ENCODE measurements around the gene CLMN. TPM values are rescaled to one million over a fixed set of nuclear protein-coding genes. Genes with fewer than 3 reads are reported as not detected.

The CLMN gene
- total and polyA plus RNA-seq, 5 donors from 2014 or later = 0.17 to 0.90 TPM; not detected in 3

DNA sequence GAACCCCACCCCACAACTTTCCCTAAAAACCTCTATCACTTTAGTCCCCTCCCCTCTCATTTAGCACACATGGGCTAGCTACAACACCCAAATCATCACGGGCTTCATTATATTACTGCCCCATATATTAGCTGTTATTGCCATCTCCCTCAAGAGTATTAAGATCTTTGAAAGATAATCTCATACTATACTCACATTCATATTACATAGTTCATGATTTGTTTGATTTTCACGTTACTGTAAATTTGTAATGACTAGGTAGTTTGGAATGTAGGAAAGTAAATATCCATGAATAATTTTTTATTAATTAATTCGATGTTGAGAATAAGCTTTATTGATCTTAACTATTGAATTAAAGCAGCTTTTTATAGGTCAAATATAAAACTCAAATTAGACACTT, 170.3 kb downstream of the CLMN start:
- ATAC-seq (ENCODE audit: low read depth in 2 of 2) (no peak), DNase-seq (no peak)
- Mint-ChIP-seq H3K27me3 (no peaks in the 10 kb centered on the region), H3K9me3 (peaks cover 0 to 16% (median 5%) of the 10 kb centered on the region in 7 donors), H3K4me3 (no peak overlapping the region), H3K36me3 (peaks cover 25% of the 10 kb centered on the region), H3K4me1 (peaks cover 40 to 85% (median 51%) of the 10 kb centered on the region in 4 donors), H3K27ac (no peak overlapping the region)
- H3K9me3 ChIP-seq (ENCODE audit: control insufficient read depth in 2 of 2, low read length in 2 of 2) = peaks cover 9 to 20% of the 10 kb centered on the region in 2 experiments
- no peaks in the 10 kb centered on the region for H3K27me3 ChIP-seq (ENCODE audit: control insufficient read depth, insufficient read depth, low read length)
- H3K27ac ChIP-seq (ENCODE audit: insufficient read depth, low read length, poor library complexity, severe bottlenecking) = no peak overlapping the region
- H3K36me3 ChIP-seq (ENCODE audit: control insufficient read depth, insufficient read depth, low read length) = peaks cover 5% of the 10 kb centered on the region
- H3K4me1 ChIP-seq (ENCODE audit: control insufficient read depth, insufficient read depth, low read length, poor library complexity, severe bottlenecking) = peaks cover 9% of the 10 kb centered on the region
- no peak overlapping the region for H3K4me3 ChIP-seq (ENCODE audit: low read depth, low read length)

- H3K9me3 ChIP-seq (ENCODE audit: control insufficient read depth in 2 of 2, low read length in 2 of 2) = peaks cover 11 to 20% of the 10 kb centered on the region in 2 experiments
- peaks cover 13% of the 10 kb centered on the region for H3K4me1 ChIP-seq (ENCODE audit: control insufficient read depth, insufficient read depth, low read length, poor library complexity, severe bottlenecking)
- no peaks in the 10 kb centered on the region for H3K27me3 Mint-ChIP-seq
- peaks cover 35 to 86% (median 50%) of the 10 kb centered on the region in 4 donors for H3K4me1 Mint-ChIP-seq
- peaks cover 5% of the 10 kb centered on the region for H3K36me3 ChIP-seq (ENCODE audit: control insufficient read depth, insufficient read depth, low read length)
- H3K4me3 ChIP-seq (ENCODE audit: low read depth, low read length) = no peak overlapping the region
- ATAC-seq (ENCODE audit: low read depth in 2 of 2) = no peak
- H3K36me3 Mint-ChIP-seq = peaks cover 25% of the 10 kb centered on the region
- DNase-seq = no peak
- H3K27me3 ChIP-seq (ENCODE audit: control insufficient read depth, insufficient read depth, low read length) = no peaks in the 10 kb centered on the region
- H3K27ac Mint-ChIP-seq = no peak overlapping the region
- H3K9me3 Mint-ChIP-seq = peaks cover 0 to 16% (median 5%) of the 10 kb centered on the region in 7 donors
- no peak overlapping the region for H3K27ac ChIP-seq (ENCODE audit: insufficient read depth, low read length, poor library complexity, severe bottlenecking)
- H3K4me3 Mint-ChIP-seq = no peak overlapping the region
Measured at GRCh38 chr14:95147597-95147996, 172.1 kb downstream of the CLMN start.

DNA sequence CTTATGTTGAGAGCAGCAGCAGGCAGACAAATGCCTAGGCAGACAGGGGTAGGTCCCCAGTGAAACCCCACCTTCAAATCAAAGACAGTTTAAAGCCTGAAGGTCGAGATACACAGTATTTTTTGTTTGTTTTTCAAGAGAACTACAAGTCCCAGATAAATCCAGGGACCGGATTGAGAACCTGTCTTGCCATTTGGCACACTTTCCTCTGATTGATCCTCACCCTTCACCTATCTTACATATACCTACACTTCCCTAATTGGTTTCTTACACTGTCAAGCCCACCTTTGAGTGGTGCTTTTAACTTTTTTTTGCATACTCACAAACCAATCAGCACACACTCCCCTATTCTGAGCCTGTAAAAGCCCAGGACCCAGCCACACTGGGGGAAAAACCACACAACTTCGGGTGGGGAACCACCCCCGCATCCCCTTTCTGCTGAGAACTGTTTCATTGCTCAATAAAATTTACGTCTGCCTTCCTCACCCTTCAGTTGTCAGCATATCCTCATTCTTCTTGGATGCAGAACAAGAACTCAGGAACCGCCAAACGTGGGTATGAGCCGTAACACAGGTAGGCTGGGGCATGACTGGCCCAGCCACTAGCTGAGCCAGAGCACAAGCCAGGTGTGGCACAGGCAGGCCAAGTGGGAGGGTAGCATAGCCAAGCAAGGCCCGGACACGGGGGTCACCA, 173.5 kb downstream of the CLMN start:
- H3K27me3 Mint-ChIP-seq = no peaks in the 10 kb centered on the region
- peak overlapping the region in 1 of 3 donors; percentile 85 for H3K27ac Mint-ChIP-seq
- H3K4me3 ChIP-seq (ENCODE audit: low read depth, low read length) = no peak overlapping the region
- peaks cover 0 to 16% (median 5%) of the 10 kb centered on the region in 7 donors for H3K9me3 Mint-ChIP-seq
- H3K36me3 Mint-ChIP-seq = peaks cover 25% of the 10 kb centered on the region
- H3K4me1 Mint-ChIP-seq = peaks cover 38 to 86% (median 49%) of the 10 kb centered on the region in 4 donors
- H3K4me3 Mint-ChIP-seq = peak overlapping the region in 1 of 4 donors; percentile 77
- peaks cover 13% of the 10 kb centered on the region for H3K4me1 ChIP-seq (ENCODE audit: control insufficient read depth, insufficient read depth, low read length, poor library complexity, severe bottlenecking)
- ATAC-seq (ENCODE audit: low read depth in 2 of 2) (no peak), DNase-seq (no peak)
- H3K27me3 ChIP-seq (ENCODE audit: control insufficient read depth, insufficient read depth, low read length) = no peaks in the 10 kb centered on the region
- H3K27ac ChIP-seq (ENCODE audit: insufficient read depth, low read length, poor library complexity, severe bottlenecking) = no peak overlapping the region
- peaks cover 11 to 20% of the 10 kb centered on the region in 2 experiments for H3K9me3 ChIP-seq (ENCODE audit: control insufficient read depth in 2 of 2, low read length in 2 of 2)
- H3K36me3 ChIP-seq (ENCODE audit: control insufficient read depth, insufficient read depth, low read length) = peaks cover 5% of the 10 kb centered on the region

DNA sequence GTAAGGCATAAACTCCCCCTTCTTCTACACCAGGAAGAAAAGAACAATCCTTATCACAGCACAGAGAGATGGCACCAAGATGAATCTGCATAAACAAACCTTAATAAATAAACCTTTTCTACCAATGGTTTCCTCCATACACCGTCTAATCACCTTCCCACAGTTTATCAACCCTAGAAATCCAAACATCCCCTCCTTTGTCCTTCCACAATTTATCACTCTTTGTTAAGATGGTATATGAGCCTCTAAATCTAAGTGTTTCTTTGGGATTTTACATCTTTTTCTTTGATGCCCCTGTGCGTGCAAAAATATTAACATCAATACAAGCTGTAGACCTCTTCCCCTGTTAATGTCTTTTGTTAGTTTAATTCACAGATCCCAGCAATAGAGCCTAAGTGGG, 174.9 kb downstream of the CLMN start:
- Histone ChIP-seq H3K4me1 (ENCODE audit: control insufficient read depth, insufficient read depth, low read length, poor library complexity, severe bottlenecking) (peaks cover 18% of the 10 kb centered on the region), H3K27me3 (ENCODE audit: control insufficient read depth, insufficient read depth, low read length) (no peaks in the 10 kb centered on the region), H3K4me3 (ENCODE audit: low read depth, low read length) (no peak overlapping the region), H3K36me3 (ENCODE audit: control insufficient read depth, insufficient read depth, low read length) (peaks cover 5% of the 10 kb centered on the region), H3K27ac (ENCODE audit: insufficient read depth, low read length, poor library complexity, severe bottlenecking) (no peak overlapping the region), H3K9me3 (ENCODE audit: control insufficient read depth in 2 of 2, low read length in 2 of 2) (peaks cover 11 to 20% of the 10 kb centered on the region in 2 experiments)
- Mint-ChIP-seq H3K27ac (no peak overlapping the region), H3K4me3 (peak overlapping the region in 1 of 4 donors; percentile 31), H3K4me1 (peaks cover 47 to 86% (median 50%) of the 10 kb centered on the region in 4 donors), H3K36me3 (peaks cover 25% of the 10 kb centered on the region), H3K27me3 (no peaks in the 10 kb centered on the region), H3K9me3 (peaks cover 0 to 16% (median 5%) of the 10 kb centered on the region in 7 donors)
- DNase-seq (no peak), ATAC-seq (ENCODE audit: low read depth in 2 of 2) (no peak)

DNA sequence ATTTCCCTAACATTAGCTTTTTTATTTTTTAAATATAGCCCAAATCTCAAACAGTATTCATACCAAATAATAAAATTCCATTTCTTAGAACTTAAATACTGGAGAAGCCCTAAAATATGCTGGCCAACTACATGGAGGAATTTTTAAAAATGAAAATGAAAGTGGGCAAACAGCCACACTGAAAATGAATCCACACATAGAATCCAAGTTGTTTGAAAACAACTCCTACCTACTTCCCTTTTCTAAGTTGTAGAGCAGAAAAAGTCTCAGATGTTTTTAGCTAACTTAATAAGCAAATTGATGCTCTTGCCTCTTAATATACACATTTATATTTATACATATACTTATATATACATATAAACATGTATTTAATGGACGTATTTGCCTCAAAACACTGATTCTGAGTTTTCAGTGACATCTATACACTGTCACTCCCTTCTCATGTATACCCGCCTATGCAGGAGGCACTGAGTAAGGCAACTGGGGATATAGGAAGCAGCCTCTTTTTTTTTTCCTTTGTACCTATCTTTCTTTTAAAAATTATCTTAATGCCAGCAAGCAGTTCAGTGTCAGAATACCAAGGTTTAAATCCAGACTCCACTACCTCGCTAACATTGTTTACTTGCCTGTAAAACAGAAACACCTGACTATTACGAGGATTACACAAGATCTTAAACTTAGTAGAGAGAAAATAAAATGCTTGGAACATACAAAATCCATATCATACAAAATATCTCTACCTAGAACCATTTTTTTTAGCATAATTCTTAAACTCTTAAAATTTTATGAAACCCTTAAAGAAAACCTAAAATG, 175.7 kb downstream of the CLMN start:
- Histone ChIP-seq H3K4me1 (ENCODE audit: control insufficient read depth, insufficient read depth, low read length, poor library complexity, severe bottlenecking) (peaks cover 24% of the 10 kb centered on the region), H3K27ac (ENCODE audit: insufficient read depth, low read length, poor library complexity, severe bottlenecking) (no peak overlapping the region)

DNA sequence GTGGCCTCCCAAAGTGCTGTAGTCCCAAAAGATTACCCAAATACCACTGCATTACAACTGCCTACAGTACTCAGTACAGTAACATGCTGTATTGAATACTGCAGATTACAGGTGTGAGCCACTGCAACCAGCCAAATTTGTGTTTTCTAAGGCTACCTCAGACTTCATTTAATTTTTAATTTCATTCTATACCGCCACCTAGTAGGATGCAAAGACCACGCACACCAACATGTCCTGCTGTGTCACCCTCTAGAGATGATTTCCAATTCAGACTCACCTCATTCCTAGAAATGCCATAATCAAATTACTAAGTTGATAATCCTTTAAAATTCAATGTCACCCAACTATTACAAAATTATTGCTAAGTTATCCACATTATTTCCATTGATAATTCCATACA, 177.5 kb downstream of the CLMN start:
- peak overlapping the region in 1 of 4 donors; percentile 22 for H3K4me3 Mint-ChIP-seq
- Histone ChIP-seq H3K27ac (ENCODE audit: insufficient read depth, low read length, poor library complexity, severe bottlenecking) (no peak overlapping the region), H3K4me1 (ENCODE audit: control insufficient read depth, insufficient read depth, low read length, poor library complexity, severe bottlenecking) (peaks cover 22% of the 10 kb centered on the region)

More for the DNA sequence above, 175.7 kb downstream of the CLMN start:
- DNase-seq = no peak
- no peak overlapping the region for H3K4me3 Mint-ChIP-seq
- H3K36me3 ChIP-seq (ENCODE audit: control insufficient read depth, insufficient read depth, low read length) = peaks cover 10% of the 10 kb centered on the region
- H3K9me3 ChIP-seq (ENCODE audit: control insufficient read depth in 2 of 2, low read length in 2 of 2) = peaks cover 11 to 20% of the 10 kb centered on the region in 2 experiments
- peaks cover 25% of the 10 kb centered on the region for H3K36me3 Mint-ChIP-seq
- H3K27me3 Mint-ChIP-seq = no peaks in the 10 kb centered on the region
- H3K27ac Mint-ChIP-seq = peak overlapping the region in 1 of 3 donors; percentile 20
- no peak overlapping the region for H3K4me3 ChIP-seq (ENCODE audit: low read depth, low read length)
- ATAC-seq (ENCODE audit: low read depth in 2 of 2) = no peak
- H3K9me3 Mint-ChIP-seq = peaks cover 0 to 16% (median 5%) of the 10 kb centered on the region in 7 donors
- H3K4me1 Mint-ChIP-seq = peaks cover 49 to 88% (median 55%) of the 10 kb centered on the region in 4 donors
- H3K27me3 ChIP-seq (ENCODE audit: control insufficient read depth, insufficient read depth, low read length) = no peaks in the 10 kb centered on the region

DNA sequence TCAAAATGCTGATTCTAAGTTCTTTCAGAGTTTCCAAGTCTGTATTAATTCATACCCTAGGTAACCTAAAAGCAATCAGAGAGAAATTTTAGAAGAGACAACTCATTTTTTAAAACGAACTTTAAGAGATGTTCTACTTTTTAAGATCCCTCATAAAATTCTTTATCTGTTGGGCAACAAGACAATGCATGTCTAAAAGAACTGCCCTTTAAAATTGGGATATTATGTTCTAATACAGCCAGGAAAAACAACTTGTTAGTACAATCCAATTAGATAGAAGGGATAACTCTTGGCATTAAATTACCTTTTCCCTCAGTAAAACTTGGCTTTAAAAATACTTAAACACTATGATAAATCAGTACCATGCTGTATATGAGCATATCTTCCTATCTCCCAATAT, 178.0 kb downstream of the CLMN start:
- Mint-ChIP-seq H3K27ac (peak overlapping the region in 1 of 3 donors; percentile 54), H3K9me3 (peaks cover 0 to 15% (median 5%) of the 10 kb centered on the region in 7 donors), H3K4me1 (peaks cover 40 to 83% (median 61%) of the 10 kb centered on the region in 4 donors), H3K27me3 (no peaks in the 10 kb centered on the region), H3K36me3 (peaks cover 17% of the 10 kb centered on the region), H3K4me3 (peak overlapping the region in 1 of 4 donors; percentile 22)
- Histone ChIP-seq H3K27ac (ENCODE audit: insufficient read depth, low read length, poor library complexity, severe bottlenecking) (no peak overlapping the region), H3K9me3 (ENCODE audit: control insufficient read depth in 2 of 2, low read length in 2 of 2) (peaks cover 11 to 20% of the 10 kb centered on the region in 2 experiments), H3K27me3 (ENCODE audit: control insufficient read depth, insufficient read depth, low read length) (no peaks in the 10 kb centered on the region), H3K4me3 (ENCODE audit: low read depth, low read length) (no peak overlapping the region), H3K4me1 (ENCODE audit: control insufficient read depth, insufficient read depth, low read length, poor library complexity, severe bottlenecking) (peaks cover 22% of the 10 kb centered on the region), H3K36me3 (ENCODE audit: control insufficient read depth, insufficient read depth, low read length) (peaks cover 11% of the 10 kb centered on the region)
- no peak for ATAC-seq (ENCODE audit: low read depth in 2 of 2)
- DNase-seq = no peak

More for the DNA sequence above, 177.5 kb downstream of the CLMN start:
- Histone ChIP-seq H3K27me3 (ENCODE audit: control insufficient read depth, insufficient read depth, low read length) (no peaks in the 10 kb centered on the region), H3K4me3 (ENCODE audit: low read depth, low read length) (no peak overlapping the region), H3K36me3 (ENCODE audit: control insufficient read depth, insufficient read depth, low read length) (peaks cover 11% of the 10 kb centered on the region), H3K9me3 (ENCODE audit: control insufficient read depth in 2 of 2, low read length in 2 of 2) (peaks cover 11 to 20% of the 10 kb centered on the region in 2 experiments)
- Mint-ChIP-seq H3K4me1 (peaks cover 40 to 83% (median 58%) of the 10 kb centered on the region in 4 donors), H3K9me3 (peaks cover 0 to 16% (median 5%) of the 10 kb centered on the region in 7 donors), H3K27ac (peak overlapping the region in 1 of 3 donors; percentile 54), H3K27me3 (no peaks in the 10 kb centered on the region), H3K36me3 (peaks cover 20% of the 10 kb centered on the region)
- ATAC-seq (ENCODE audit: low read depth in 2 of 2) (no peak), DNase-seq (no peak)

Data from CD4-positive, CD25-positive, alpha-beta regulatory T cell (primary cell).